GM21529 (cell line): ENCODE results near the gene GPR150.
"Not testable (repeated sequence)": the region's sequence is repeated elsewhere in the genome, so short reads cannot be mapped to it uniquely, and the experiment has no call there.

Experiments used
- ATAC-seq: cut with Tn5 transposase; IDR thresholded peaks from one replicate; pipeline ENCODE4 v1.9.1; 2021; ENCODE audit not compliant: unreplicated experiment

GPR150 gene

DNA sequence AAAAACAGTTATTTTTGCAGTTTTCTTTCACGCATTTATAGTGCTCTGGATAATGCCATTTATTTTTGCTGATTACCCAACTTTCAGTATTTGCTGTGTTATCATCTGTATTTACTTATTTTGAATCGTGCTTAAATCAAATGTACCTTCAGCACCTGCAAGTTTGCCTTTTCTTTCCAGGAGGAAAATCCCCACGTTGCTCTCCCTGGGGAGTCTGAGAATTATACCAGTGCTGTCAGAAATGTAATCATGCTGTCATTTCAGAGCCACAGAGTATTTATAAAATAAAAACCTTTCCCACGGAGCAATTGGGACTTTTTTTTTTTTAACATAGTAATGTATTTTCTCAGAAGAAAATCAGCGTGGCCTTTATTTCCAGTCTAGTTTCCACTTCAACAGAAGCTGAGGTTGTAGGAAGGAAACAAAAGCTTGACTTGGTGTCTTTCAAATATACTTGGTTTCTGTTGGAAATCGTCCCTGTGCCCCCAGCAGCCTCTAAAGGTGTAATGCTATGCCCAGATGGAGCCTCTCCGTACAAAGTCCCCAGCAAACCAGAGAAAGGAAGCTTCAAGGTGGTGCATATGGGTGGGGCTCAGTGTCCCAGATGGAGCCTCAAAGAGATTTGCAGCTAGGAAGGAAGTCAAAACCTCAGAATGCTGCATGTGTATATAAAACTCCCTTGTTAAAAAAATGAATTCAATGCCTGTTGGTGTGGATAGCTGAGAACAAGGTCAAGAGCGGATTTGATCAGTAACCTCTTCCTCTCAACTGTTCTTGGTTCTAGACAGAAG, 2.1 kb downstream of the GPR150 start:
- no peak for ATAC-seq

GRCh38 chr5:95623706-95624105, 3.8 kb downstream of the GPR150 start:
- no peak for ATAC-seq

- no peak for ATAC-seq
These were observed 4.5 kb downstream of the GPR150 start for GRCh38 chr5:95624368-95624767.

GRCh38 chr5:95626701-95627100, 6.8 kb downstream of the GPR150 start:
- ATAC-seq: no peak

DNA sequence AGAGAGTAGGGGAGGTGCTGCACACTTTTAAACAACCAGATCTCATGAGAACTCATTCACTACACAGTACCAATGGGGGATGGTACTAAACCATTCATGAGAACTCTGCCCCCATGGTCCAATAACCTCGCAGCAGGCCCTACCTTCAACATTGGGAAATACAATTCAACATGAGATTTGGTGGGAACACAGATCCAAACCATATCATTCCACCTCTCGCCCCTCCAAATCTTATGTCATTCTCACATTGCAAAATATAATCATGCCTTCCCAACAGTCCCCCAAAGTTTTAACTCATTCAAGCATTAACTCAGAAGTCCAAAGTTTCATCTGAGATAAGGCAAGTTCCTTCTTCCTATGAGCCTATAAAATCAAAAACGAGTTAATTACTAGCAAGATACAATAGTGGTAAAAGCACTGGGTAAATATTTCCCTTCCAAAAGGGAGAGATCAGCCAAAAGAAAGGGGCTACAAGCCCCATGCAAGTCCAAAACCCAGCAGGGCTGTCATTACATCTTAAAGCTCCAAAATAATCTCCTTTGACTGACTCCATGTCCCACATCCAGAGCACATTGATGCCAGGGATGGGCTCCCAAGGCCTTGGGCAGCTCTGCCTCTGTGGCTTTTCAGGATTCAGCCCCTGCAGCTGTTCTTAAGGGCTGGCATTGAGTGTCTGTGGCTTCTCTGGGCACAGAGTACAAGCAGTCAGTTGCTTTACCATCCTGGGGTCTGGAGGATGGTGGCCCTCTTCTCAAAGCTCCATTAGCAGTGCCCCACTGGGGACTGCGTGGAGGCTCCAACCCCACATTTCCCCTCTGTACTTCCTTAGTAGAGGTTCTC, 8.3 kb downstream of the GPR150 start:
- no peak for ATAC-seq

GRCh38 chr5:95628933-95629332, 9.0 kb downstream of the GPR150 start:
- ATAC-seq: no peak

GRCh38 chr5:95630394-95630917, 10.6 kb downstream of the GPR150 start:
- no peak for ATAC-seq

GRCh38 chr5:95631255-95631958, 11.5 kb downstream of the GPR150 start:
- peak; percentile 11 for ATAC-seq

DNA sequence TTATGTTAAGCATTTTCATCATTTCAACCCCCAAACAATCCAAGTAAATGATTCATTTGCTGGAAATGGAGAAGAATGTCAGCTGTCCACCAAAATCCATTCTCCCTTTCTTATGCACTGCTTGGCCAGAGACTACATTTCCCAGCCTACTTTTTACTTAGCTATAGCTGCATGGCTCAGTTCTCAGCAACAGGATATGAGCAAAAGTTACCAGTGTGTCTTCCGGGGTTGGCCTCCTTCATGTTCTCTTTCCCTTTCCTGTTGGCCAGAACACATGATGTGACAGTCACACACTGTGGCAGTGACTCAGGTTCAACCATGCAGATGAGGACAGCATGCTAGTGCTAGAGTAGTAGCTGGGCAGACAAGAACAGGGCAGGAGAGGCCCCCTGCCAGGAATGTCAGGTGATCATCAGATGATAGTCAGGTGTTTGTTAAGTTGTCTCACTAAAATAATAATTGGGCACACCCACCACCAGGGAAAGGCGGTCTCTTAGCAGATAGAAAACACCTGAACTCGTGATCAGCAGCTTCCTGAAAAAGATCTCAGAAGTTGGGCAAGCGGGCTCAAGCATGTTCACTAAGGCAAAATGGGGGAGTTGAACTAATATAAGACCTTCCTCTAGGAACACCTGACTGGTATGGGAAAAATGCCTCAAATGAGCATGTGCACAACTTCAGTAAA, 12.2 kb downstream of the GPR150 start:
- peak; percentile 98 for ATAC-seq

- ATAC-seq: not testable (repeated sequence)
These were observed 13.1 kb downstream of the GPR150 start for GRCh38 chr5:95632942-95633341.

GRCh38 chr5:95633671-95634070, 13.8 kb downstream of the GPR150 start:
- no peak for ATAC-seq

- no peak for ATAC-seq
These were observed 14.2 kb downstream of the GPR150 start for GRCh38 chr5:95634081-95634480.

DNA sequence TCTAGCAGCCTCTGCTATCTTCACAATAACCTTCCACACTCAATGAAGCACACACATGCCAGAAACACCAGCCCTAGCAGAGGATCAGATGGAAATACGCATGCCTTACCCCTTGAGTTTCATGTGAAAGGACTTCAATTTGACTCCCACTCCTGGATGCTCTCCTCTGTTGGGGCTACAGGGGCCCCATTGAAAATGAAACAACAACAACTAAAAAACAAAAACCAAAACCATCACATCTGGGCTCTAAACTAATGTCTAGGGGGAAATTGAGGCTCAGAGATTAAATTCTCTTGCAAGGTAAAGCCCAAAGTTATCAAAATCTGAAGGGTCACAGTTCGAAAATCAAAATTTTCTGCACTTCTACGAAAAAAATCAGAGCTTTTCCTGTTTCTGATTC, 18.7 kb downstream of the GPR150 start:
- ATAC-seq: no peak

- no peak for ATAC-seq
These were observed 21.9 kb downstream of the GPR150 start for GRCh38 chr5:95641741-95642220.

- ATAC-seq: no peak
These were observed 23.3 kb downstream of the GPR150 start for GRCh38 chr5:95643152-95643551.

- peak; percentile 40 for ATAC-seq
These were observed 24.6 kb downstream of the GPR150 start for GRCh38 chr5:95644351-95645042.

- ATAC-seq: not testable (repeated sequence)
These were observed 26.3 kb downstream of the GPR150 start for GRCh38 chr5:95646226-95646568.

GRCh38 chr5:95646569-95647431, 26.9 kb downstream of the GPR150 start, which contains the start of gene RFESD:
Gene RFESD, plus strand, starts transcription at chr5:95646777. Its CDS starts 5,495 bp downstream, at chr5:95652272.
- peak; percentile 96 for ATAC-seq
